GM06990 (cell line): Measurements from ENCODE around the gene GJA4.

Experiments used
- DNase-seq: peaks from one replicate; pipeline ENCODE4 v3.0.0-alpha.2; 2011; ENCODE audit not compliant: insufficient read length; ENCODE audit errors: extremely low read depth
- H3K27me3 ChIP-seq: replicated peaks from 2 replicates; pipeline ENCODE4 v1.6.0; 2011; ENCODE audit warnings: low read length; ENCODE audit not compliant: control insufficient read depth, insufficient read depth
- H3K36me3 ChIP-seq: 2 replicates; pipeline ENCODE4 v1.5.1; 2011; ENCODE audit warnings: low read length; ENCODE audit not compliant: control insufficient read depth, insufficient read depth
- H3K4me3 ChIP-seq: replicated peaks from 2 replicates; pipeline ENCODE4 v1.5.1; 2011; ENCODE audit warnings: low read depth, mild to moderate bottlenecking, control low read depth, low read length
- CTCF ChIP-seq: IDR thresholded peaks from 2 replicates; pipeline ENCODE4 v1.5.1; 2011; ENCODE audit warnings: low read length, control low read depth, mild to moderate bottlenecking, inconsistent platforms; ENCODE audit not compliant: insufficient read depth, poor library complexity, severe bottlenecking

The GJA4 gene

GRCh38 chr1:34746785-34747637, 45.8 kb upstream of the GJA4 start:
- H3K27me3 ChIP-seq = peaks cover 2% of the 10 kb centered on the region; the same call in 1 of the 2 replicates
- no peak for TF ChIP-seq CTCF
- H3K36me3 ChIP-seq = no peaks in the 10 kb centered on the region
- no peak for DNase-seq
- no peak overlapping the region for H3K4me3 ChIP-seq

- H3K36me3 ChIP-seq = no peaks in the 10 kb centered on the region
- peaks cover 2% of the 10 kb centered on the region; the same call in 1 of the 2 replicates for H3K27me3 ChIP-seq
Measured at GRCh38 chr1:34747638-34747941, 45.2 kb upstream of the GJA4 start.

GRCh38 chr1:34749992-34750391, 42.8 kb upstream of the GJA4 start:
- no peak for DNase-seq
- no peak overlapping the region for H3K4me3 ChIP-seq
- 0 out of 2 replicates have a peak, but pooled peaks cover 2% of the 10 kb centered on the region for H3K27me3 ChIP-seq
- TF ChIP-seq CTCF = no peak
- no peaks in the 10 kb centered on the region for H3K36me3 ChIP-seq

More at GRCh38 chr1:34747638-34747941, 45.2 kb upstream of the GJA4 start:
- no peak for DNase-seq
- H3K4me3 ChIP-seq = no peak overlapping the region
- no peak for TF ChIP-seq CTCF

- no peak for TF ChIP-seq CTCF
- Histone ChIP-seq H3K4me3 (no peak overlapping the region), H3K27me3 (no peaks in the 10 kb centered on the region), H3K36me3 (no peaks in the 10 kb centered on the region)
- no peak for DNase-seq
Measured at GRCh38 chr1:34750610-34751009, 42.2 kb upstream of the GJA4 start.

- no peak for DNase-seq
- H3K4me3 ChIP-seq = no peak overlapping the region
- H3K27me3 ChIP-seq = no peaks in the 10 kb centered on the region; the same call in 1 of the 2 replicates
- no peaks in the 10 kb centered on the region for H3K36me3 ChIP-seq
- no peak for TF ChIP-seq CTCF
Measured at GRCh38 chr1:34753163-34753562, 39.6 kb upstream of the GJA4 start.
